HG03280 (cell line): Measurements from ENCODE around the gene TTLL5.

Experiments
- ATAC-seq: cut with Tn5 transposase; IDR thresholded peaks from one replicate; pipeline ENCODE4 v1.9.1; 2021; ENCODE audit warnings: mild to moderate bottlenecking, moderate library complexity; ENCODE audit not compliant: unreplicated experiment

The TTLL5 gene

DNA sequence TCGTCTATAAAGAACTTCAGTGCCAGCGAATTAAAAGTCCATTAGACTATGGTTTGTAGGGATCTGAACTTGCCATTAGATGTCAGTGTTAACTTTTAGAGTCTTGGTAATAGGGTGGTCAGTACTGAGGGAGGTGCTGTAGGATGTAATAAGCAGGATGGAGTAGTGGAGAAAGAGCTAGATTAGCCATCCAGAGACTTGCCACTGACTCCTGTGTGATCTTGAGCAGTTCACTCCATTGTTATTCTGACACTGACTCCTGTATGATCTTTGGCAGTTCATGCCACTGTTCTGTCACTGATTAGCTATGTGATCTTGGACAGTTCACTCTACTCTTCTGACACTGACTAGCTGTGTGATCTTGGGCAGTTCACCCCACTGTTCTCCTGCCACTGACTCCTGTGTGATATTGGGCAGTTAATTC lies 133.6 kb downstream of the TTLL5 start:
- ATAC-seq: no peak

DNA sequence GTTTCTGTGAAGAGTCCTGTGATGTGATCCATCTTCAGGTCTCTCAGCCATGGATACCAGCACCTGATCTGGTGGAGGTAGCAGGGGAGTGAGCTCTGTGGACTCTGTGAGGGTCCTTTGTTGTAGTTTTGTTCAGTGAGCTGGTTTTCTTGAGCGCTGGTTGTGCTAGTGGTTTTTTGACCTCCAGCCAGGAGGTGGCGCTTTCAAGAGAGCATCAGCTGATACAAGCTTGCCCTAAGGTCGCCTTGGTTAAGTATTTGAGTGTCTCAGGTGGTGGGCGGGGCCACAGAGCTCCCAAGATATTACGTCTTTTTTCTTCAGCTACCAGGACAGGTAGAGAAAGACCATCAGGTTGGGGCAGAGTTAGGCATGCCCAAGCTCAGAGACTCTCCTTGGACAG lies 139.7 kb downstream of the TTLL5 start:
- ATAC-seq: no peak

DNA sequence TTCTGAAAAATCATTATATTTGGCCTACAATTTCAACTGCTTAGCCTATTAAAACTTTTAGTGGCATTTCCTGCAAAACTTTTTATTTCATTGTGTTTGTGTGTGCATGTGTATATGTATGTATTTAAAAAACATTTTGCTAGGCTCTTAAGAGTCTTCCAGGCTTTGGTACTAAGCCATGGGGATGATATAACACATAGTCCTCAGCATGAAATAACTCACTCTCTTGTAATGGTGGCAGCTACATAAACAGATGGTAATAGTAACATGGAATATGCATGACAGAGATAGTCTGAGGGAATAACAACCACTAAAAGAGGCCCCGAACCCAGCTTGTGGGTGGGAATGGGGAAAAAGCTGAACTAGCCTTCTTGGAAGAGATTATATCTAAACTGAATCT lies 141.4 kb downstream of the TTLL5 start:
- ATAC-seq: no peak

DNA sequence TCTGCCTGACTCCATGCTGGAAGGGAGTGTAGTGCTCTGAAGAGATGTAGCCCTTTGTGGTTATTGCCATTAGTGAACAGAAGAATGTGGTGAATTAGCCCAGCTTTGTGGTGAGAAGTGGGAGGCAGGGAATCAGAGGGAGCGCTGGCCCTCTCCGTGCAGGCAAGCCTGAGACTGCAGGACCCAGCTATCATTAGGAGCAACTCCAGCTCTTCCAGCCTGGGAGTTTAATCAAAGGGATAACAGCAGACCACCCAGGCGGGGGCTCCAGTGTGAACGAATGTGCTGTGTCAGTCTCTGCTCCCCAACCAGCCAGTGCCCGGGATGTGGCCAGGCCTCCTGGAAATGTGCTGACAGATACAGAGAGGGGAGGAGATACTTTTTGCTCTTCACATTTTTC lies 142.7 kb downstream of the TTLL5 start:
- no peak for ATAC-seq

DNA sequence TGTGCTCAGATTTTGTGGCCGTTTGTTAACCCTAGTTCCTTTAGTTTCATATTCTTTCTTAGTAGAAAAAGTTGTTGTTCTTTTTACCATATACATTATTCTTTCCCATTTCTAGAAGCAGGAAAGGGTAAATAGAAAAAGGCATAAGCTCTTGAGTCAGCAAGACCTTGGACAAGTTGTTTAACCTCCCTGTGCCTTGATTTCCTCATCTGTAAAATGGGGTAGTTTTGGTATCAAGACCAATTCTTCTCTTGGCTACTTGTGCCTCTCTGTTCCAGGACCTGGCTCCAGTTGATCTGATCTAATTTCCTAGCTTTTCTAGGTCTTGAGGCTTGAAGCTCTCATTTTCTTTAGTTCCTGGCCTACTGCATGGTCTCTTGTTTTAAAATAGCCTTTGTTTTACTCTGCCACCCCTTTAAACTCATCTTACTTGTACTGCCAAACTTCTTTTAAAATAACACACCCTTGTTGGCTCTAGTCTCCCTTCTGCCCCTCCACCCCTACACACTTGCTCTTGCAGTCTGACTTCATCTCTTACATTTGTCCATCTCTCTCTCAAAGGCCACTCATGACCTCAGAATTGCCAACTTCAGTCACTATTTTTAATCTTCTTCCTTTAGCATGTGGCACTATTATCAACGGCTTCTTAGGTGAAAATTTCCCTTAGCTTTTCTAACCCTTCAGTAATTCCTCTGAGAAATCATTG lies 143.7 kb downstream of the TTLL5 start:
- ATAC-seq: no peak

DNA sequence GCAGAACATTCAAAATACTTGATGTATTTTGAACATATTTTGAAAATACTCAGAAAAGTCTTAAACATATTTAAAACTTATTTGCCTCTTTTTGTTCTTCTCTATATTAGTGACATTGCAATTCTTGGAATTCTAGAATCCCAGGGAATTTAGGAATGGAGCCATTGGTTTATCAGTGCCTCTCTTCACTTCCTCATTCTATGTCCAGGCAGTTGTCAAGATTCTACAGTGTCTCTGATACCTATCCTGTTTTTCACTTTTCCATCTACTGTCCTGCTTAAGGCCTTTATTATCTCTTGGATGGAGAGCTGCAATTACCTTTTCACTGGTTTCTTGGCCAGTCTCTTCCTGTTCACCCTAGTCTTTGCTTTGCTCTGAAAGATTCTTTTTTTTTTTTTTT lies 144.6 kb downstream of the TTLL5 start:
- no peak for ATAC-seq

DNA sequence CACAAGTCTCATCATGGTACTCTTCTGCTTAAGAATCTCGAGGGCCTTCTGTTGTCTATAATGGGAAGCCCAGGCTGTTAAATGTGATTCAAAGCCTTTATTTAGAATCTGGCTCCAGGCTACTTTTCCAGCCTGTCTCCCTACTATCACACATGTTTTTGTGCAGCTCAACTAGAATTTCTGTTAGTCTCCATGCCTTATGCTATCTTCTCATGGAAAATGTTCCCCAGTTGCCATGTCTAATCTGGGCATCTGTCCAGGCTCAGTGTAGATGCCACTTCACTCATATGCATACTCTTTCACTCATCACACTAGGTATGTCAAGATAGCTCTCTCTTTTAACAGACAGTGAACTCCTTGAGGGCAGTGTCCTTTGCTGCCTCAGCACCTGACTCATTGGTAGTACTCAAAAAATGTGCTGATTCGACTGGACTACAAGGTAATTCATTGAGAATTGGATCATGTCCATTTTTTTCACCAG lies 145.3 kb downstream of the TTLL5 start:
- ATAC-seq: no peak

DNA sequence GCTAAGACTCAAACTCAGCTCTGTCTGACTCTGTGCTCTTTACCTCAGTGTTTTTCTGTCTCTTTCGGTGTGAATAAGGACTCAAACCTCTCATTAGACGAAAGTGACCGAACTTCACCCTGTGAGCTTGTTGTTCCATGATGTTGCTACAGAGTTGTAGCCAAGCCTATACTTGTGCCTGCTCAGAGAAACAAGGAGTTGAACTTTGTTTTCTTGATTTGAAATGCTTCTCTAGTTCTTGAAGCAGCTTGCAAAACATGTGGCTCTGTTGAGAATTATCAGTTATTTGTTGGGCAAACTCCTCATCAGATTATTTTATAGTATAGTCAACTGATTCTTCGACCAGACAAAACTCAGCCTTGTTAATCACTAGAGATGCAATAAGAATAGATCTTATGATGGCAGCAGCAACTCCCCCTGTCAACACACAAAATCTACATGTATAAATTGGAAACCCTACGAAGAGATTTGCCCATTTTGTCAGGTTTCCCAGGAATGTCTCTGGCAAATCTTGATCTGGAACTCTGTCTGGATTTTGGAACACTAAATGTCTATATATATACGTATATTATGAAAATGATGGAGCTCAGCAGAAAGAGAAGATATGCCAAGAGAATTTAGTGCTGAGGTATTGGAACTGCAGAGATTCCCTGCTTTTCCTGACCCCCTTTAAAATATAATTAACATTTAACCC lies 146.8 kb downstream of the TTLL5 start:
- ATAC-seq: no peak

DNA sequence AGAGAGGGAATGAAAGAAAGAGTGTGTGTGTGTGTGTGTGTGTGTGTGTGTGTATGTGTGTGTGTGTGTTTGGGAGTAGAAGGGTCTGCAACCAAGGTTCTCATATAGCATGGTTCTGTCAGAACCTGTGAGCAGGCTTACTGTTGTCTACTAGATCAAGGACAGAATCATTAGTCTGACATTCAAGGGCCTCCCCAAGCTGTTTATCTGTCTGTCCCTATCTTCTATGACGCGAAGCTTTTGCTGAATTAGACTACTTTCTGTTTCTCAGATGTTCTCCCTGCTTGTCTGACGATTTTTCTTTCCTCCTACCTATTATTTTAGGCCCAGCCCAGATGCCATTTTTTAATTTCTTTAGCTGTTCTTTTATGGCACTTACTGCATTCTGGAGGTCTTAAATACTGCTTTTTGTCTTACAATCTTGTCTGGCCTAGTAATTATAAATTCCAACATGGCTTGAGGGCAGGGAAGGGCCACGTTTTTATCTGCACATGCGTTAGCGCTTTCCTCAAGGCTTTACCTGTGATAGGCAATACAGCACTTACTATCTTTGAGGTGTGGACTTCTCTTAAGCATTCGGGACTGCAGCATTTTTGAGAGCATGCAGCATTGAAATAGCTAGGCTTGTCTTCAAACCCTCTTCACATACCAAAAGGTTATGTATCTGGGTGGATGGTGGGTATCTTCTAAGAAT lies 150.2 kb downstream of the TTLL5 start:
- no peak for ATAC-seq

DNA sequence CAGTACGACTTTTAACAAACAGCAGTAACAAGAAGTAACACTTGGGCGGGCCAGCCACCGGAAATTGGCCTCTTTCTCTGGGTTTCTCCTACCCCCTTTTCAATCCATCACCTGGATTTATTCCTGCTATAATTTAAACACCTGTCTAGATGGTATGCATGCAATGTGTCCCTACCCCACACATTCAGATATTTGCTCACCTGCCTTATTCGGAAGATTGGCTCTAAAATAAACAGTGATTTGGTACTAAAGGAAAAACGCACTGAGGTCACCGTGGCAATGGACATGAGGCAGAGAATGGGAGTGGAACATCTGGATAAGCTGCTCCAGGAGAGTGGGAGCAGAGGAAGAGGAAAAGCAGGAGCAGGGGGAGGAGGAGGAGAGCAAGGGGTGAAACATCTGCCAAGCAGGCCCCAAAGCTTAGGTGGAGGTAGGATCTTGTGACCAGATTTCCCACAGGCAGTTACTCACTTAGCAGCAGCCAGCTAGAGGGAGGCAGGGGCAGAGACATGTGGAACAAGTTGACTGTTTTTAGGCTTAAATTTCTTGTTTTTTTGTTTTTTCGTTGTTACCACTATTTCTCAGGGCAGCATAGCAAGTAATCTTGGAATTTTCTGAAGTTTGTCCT lies 150.9 kb downstream of the TTLL5 start:
- ATAC-seq: no peak

DNA sequence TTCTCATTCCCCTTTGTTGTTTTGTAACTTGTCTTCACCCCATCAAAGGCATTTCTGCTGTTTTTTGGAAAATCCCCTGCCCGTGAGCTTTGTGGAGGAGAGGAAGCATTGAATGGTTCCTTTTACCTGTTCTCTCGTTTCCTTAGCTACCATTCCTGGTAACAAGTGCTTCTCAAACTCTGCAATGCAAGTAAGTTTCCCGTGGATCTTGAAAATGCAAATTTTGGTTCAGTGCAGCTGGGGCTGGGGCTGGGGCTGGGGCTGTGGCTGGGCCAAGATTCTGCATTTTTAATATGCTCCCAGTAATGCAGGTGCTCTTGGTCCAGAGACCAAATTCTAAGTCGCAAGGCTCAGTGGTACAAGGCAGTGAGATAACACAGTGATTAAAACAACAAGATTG lies 151.6 kb downstream of the TTLL5 start:
- ATAC-seq: no peak

DNA sequence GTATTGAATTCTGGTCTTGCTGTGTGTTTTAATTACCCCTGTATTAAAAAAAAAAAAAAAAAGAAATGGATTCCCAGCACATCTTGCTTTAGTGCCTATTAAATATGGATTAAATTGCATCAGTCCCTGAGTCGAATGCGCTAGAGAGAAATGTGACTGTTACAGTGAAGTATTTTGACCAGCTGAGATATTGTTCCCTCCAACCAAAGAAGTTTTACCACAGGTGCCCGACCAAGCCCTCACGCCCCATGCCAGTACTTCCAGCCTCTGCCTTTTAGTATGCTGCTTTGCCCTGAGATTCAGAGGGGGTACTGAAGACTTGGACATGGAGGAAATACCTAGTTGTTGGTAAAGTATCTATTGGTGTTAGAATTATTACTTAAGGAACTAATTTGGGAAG lies 159.7 kb downstream of the TTLL5 start:
- no peak for ATAC-seq

DNA sequence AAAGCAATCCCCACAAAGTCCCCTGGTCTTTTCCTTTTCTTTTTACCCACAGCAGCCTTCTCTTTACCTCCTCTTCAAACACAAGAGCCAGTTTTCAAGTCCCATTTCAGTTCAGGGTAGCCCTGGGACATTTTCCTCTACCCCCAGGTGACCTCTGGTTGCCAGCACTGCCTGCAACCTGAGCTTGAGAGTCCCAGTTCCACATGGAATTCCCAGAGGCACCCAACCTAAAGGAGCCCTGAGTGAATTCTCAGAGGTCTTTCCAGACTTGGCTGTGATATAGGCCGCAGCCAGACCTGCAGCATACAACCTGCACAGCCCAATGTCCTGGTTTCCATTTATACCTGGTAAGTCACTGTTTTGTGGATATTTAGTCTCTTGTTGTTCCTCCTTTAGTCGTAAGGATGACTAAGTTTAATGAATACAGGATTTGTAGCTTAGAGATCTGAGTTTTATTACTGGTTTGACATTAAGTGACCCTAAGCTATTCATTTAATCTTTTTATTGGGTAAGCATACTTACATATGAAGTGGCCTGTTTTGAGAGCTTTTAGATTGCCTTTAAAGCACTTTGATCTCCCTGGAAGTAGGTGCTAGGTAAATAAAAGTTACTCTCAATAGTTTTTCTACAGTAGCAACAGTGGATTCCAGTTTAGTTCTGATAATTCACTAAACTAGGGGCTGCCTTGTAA lies 160.9 kb downstream of the TTLL5 start:
- ATAC-seq: no peak

DNA sequence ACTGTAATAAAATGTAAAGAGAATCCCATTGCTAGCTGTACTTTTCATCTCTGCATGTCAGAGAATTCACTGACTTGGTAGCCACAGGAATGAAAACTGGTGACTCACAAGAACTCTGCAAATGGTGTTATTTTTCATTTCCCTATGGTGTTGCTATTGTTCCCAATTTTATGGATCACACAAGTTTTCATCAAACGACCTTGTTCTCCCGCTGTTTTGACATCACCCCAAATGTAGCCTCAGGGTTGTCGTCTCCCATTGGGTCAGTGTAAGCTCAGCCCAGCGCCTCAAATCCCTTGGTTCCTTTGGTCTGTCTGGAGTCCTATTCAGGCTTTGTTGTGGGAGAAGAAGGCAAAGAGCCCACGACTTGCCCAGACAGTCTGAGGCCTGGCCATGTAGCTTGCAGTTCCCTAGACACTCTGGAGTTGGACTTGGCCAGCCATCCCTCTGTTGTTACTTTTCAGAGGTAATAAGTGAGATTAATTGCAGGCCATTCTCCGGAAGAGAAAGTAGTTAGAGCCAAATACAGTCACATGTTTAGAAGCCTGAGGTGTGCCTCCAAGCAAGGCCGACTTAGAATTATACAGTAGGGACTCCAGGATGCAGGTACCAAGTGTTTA lies 161.6 kb downstream of the TTLL5 start:
- ATAC-seq: no peak

DNA sequence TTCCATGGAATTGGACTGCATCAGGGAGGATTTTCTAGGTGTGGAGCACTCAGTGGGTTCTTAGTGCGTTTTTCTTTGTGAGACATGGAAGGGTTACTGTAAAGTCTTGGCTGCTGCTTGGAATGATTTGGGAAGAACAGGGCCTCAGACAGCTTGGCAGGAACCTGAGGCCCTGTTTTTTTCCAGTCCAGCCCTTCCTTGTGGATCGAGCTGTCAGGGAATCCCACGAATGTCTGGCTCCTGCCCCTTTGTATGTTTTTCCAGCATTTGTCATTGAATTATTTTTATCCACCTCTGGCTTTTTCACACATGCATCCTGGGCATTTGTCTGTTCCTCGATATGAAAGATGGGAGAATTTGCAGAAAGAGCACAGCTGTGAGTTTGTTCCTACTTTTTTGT lies 162.3 kb downstream of the TTLL5 start:
- no peak for ATAC-seq

DNA sequence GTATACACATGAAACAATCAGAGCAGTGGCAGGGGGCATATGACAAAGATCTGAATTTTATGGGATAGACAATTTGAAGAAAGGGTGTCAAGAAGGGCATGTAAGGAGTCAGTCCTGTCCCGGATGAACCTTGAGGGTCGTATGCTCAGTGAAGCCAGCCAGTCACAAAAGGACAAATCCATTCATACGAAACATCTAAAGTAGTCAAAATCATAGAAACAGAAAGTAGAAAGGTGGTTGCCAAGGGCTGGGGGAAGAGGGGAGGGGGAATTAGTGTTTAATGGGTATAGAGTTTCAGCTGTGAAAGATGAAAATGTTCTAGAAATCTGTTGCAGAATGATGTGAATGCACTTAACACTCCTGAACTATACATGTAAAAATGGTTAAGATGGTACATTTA lies 163.3 kb downstream of the TTLL5 start:
- no peak for ATAC-seq

DNA sequence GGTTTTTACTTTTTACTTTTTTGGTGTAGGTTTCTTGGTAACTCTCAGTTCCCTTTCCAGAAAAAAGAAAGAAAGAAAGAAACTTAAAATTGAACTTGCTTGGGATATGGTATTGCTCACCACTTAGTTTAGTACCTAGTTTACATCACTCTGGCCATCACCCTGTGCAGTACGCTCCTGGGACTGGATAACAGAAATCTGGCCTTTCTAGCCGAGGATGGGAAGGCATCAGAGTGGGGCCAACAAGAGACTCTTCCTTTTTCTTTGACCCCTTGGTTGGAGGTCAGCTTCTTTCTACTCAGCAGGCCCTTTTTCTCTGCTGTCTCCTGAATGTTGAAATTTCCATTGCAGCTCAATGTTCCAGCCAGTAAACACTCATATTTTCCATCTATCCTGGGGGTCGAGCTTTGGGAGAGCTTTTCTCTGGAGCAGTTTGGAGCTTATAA lies 164.1 kb downstream of the TTLL5 start:
- ATAC-seq: no peak

DNA sequence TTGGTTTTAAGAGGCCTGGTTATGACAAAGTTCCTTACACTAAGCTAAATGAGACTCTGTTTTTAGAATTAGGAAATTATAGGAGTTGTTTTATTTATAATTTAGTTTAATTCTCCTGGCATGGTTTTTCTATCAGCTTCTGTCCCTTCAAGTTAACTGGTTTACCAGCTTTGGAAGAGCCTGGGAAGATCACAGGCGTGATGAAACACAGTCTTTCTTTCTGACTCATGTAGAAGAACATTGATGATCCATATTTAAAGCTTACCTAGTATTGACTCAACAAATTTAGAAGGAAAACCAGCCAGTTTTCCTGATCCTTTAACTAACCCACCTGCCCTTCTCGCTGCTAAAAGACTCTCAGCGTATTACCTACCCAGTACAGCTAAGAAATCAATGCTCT lies 165.6 kb downstream of the TTLL5 start:
- ATAC-seq: no peak

DNA sequence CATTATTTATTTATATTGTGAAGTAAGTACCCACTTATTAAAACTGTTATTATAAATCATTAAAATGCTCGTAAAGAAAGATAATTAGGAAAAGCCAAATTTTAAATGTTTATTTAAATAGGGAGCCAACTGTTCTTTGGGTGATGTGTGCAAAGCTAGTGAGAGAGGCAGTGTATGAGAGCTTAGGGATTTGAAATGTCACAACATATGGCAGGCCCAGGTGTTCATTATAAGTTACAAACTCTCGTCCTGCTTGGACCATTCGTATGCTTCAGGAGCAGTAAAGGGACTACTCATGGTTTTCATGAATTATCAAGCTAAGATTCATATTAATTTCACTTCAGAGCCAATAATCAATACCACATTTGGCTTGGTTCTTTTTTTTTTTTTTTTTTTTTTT lies 166.3 kb downstream of the TTLL5 start:
- no peak for ATAC-seq

DNA sequence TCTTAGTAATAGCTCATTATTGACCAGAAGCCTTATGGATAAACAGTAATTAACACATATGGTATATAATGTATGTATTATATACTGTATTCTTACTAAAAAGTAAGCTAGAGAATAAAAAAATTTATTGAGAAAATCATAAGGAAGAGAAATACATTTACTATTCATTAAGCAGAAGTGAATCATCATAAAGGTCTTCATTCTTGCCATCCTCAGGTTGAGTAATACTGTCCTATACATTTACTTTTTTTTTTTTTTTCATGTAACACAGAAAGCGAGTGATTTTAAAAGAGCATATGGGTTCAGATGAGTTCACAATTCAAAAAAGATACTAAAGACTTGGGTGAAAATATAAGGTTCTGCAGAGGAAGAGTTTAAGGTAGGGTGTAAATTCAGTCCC lies 168.3 kb downstream of the TTLL5 start:
- ATAC-seq: no peak
